Measurements from ENCODE around the gene PRPF8.

The PRPF8 gene

GRCh38 chr17:1643999-1644492 lies 40.6 kb downstream of the PRPF8 start:
- no peak for FAIRE-seq

- no peak for FAIRE-seq
These were observed 41.2 kb downstream of the PRPF8 start for GRCh38 chr17:1643293-1643998.

- no peak for FAIRE-seq
These were observed 43.6 kb downstream of the PRPF8 start for GRCh38 chr17:1641065-1641403.

- FAIRE-seq: no peak
These were observed 44.2 kb downstream of the PRPF8 start for GRCh38 chr17:1640329-1641064.

GRCh38 chr17:1639549-1640180 lies 45.0 kb downstream of the PRPF8 start:
- FAIRE-seq: no peak

GRCh38 chr17:1638624-1639300 lies 45.9 kb downstream of the PRPF8 start:
- FAIRE-seq: no peak

- FAIRE-seq: no peak
These were observed 46.5 kb downstream of the PRPF8 start for GRCh38 chr17:1638171-1638590.

GRCh38 chr17:1636732-1637285 lies 47.9 kb downstream of the PRPF8 start:
- no peak for FAIRE-seq

- FAIRE-seq: no peak
These were observed 48.8 kb downstream of the PRPF8 start for GRCh38 chr17:1635675-1636465.

GRCh38 chr17:1634841-1635650 lies 49.6 kb downstream of the PRPF8 start:
- FAIRE-seq: no peak

- no peak for FAIRE-seq
These were observed 54.0 kb downstream of the PRPF8 start for GRCh38 chr17:1630662-1631061.

GRCh38 chr17:1629504-1630310 lies 55.0 kb downstream of the PRPF8 start:
- no peak for FAIRE-seq

- FAIRE-seq: no peak
These were observed 55.7 kb downstream of the PRPF8 start for GRCh38 chr17:1628856-1629503.

GRCh38 chr17:1627982-1628855 lies 56.4 kb downstream of the PRPF8 start, which contains the start of gene SLC43A2:
SLC43A2 (minus strand) TSS chr17:1628834; CDS start chr17:1627874, 960 bp downstream.
- no peak for FAIRE-seq

GRCh38 chr17:1627182-1627981 lies 57.3 kb downstream of the PRPF8 start:
- no peak for FAIRE-seq

- no peak for FAIRE-seq
These were observed 58.3 kb downstream of the PRPF8 start for GRCh38 chr17:1626333-1626732.

GRCh38 chr17:1625581-1625980 lies 59.1 kb downstream of the PRPF8 start:
- FAIRE-seq: no peak

- FAIRE-seq: no peak
These were observed 59.6 kb downstream of the PRPF8 start for GRCh38 chr17:1625053-1625452.
